Adrenal gland (tissue), 5 donors: ENCODE measurements around the gene DCTN2.

Experiments
- POLR2A ChIP-seq, 2 donors: fragments of 450-650 bp; IDR thresholded peaks; one replicate each; pipeline ENCODE4 v1.6.1; 2017; ENCODE audit warnings: antibody characterized with exemption in 2 of 2, mild to moderate bottlenecking in 2 of 2, moderate library complexity in 1 of 2
- TF ChIP-seq, protein P1 (sequence below), 6 experiments: fragments of 450-650 bp in 4 of 6; fragments of 200-600 bp in 2 of 6; sonication (generic) in 1 of 6; IDR thresholded peaks; 1 replicate in 5 of 6; 2 replicates in 1 of 6; pipeline versions ENCODE4 v1.5.1 to v1.8.0; 2016 to 2021; ENCODE audit warnings: antibody characterized with exemption in 6 of 6, mild to moderate bottlenecking in 2 of 6, moderate library complexity in 1 of 6
- donor health status: DM: no; HTN: no; CAD: no.

GRCh38 chr12:57490126-57490525, 56.9 kb downstream of the DCTN2 start:
- TF ChIP-seq, protein P1, sequence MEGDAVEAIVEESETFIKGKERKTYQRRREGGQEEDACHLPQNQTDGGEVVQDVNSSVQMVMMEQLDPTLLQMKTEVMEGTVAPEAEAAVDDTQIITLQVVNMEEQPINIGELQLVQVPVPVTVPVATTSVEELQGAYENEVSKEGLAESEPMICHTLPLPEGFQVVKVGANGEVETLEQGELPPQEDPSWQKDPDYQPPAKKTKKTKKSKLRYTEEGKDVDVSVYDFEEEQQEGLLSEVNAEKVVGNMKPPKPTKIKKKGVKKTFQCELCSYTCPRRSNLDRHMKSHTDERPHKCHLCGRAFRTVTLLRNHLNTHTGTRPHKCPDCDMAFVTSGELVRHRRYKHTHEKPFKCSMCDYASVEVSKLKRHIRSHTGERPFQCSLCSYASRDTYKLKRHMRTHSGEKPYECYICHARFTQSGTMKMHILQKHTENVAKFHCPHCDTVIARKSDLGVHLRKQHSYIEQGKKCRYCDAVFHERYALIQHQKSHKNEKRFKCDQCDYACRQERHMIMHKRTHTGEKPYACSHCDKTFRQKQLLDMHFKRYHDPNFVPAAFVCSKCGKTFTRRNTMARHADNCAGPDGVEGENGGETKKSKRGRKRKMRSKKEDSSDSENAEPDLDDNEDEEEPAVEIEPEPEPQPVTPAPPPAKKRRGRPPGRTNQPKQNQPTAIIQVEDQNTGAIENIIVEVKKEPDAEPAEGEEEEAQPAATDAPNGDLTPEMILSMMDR (IDR thresholded peaks at IDR 0.05), result no peak
- TF ChIP-seq POLR2A (IDR thresholded peaks at IDR 0.05), result no peak
